ENCODE data around the gene RALGPS1. TPM values are rescaled to one million over a fixed set of nuclear protein-coding genes. Genes with fewer than 3 reads are reported as not detected.

RALGPS1 gene
- total and polyA plus RNA-seq, 2 experiments from 2014 or later: 13.1 to 22.1 TPM

DNA sequence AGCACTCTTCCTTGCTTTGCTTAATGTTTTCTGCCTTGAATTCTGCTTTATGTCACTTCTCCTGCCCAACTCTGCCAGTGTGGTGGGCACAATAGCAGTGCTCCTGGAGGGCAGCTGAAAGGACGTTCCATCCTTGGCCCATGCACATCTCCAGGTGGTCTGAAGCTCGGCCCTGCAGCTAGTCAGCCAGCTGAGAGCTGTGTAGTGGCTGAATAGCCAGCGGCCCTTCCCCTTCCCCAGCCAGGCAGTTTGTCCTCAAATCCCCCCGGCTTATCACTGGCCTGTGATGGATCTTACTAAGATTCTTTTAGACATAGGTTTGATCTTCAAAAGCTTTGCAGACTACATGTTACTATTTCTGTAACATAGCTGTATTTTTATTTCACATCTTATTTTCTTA is 250.5 kb downstream of the RALGPS1 start:
- Histone ChIP-seq H3K4me1 (ENCODE audit: insufficient read depth) (no peaks in the 10 kb centered on the region), H3K36me3 (replicated peaks; ENCODE audit: insufficient read depth, low read depth) (no peaks in the 10 kb centered on the region), H4K20me1 (ENCODE audit: insufficient read depth, poor library complexity, severe bottlenecking) (no peaks in the 10 kb centered on the region), H2AFZ (no peak overlapping the region), H3K27ac (no peak overlapping the region), H3K4me3 (no peak overlapping the region), H3K9me3 (ENCODE audit: low read depth) (no peaks in the 10 kb centered on the region), H3K4me2 (no peak overlapping the region), H3K27me3 (no peaks in the 10 kb centered on the region), H3K79me2 (no peaks in the 10 kb centered on the region), H3K9me2 (replicated peaks; ENCODE audit: insufficient read depth) (no peaks in the 10 kb centered on the region)
- DNase-seq (ENCODE audit: low spot score): no peak
- TF ChIP-seq, protein P1, sequence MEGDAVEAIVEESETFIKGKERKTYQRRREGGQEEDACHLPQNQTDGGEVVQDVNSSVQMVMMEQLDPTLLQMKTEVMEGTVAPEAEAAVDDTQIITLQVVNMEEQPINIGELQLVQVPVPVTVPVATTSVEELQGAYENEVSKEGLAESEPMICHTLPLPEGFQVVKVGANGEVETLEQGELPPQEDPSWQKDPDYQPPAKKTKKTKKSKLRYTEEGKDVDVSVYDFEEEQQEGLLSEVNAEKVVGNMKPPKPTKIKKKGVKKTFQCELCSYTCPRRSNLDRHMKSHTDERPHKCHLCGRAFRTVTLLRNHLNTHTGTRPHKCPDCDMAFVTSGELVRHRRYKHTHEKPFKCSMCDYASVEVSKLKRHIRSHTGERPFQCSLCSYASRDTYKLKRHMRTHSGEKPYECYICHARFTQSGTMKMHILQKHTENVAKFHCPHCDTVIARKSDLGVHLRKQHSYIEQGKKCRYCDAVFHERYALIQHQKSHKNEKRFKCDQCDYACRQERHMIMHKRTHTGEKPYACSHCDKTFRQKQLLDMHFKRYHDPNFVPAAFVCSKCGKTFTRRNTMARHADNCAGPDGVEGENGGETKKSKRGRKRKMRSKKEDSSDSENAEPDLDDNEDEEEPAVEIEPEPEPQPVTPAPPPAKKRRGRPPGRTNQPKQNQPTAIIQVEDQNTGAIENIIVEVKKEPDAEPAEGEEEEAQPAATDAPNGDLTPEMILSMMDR (IDR thresholded peaks at IDR 0.05; ENCODE audit: poor library complexity): no peak
- TF ChIP-seq EZH2phosphoT487 (IDR thresholded peaks at IDR 0.05; ENCODE audit: low read depth, severe bottlenecking, unreplicated experiment) (no peak), EZH2 (IDR thresholded peaks at IDR 0.05; ENCODE audit: borderline replicate concordance) (no peak)
- 69% methylated on average over 4 of the region's 4 CpGs for WGBS (ENCODE audit: low lambda C conversion rate, missing lambda C conversion rate)

DNA sequence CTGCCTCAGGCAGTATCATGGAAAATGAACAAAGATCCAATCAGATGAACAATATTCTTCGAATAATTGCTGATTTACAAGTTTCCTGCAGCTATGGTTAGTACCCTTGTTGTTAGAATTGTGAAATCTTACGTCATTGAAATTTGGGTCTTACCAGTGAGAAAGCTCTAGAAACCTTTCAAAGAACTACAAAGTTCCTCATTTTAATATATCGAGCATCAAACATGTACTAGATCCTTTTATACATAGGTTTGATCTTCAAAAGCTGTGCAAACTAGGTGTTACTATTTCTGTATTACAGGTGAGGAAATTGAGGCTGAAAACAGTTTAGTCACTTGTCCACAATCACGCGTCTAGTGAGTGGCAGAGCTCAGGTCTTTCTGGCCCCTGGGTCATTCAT is 251.5 kb downstream of the RALGPS1 start:
- no peak overlapping the region for H3K4me3 ChIP-seq
- no peaks in the 10 kb centered on the region for H3K27me3 ChIP-seq
- no peaks in the 10 kb centered on the region for H3K4me1 ChIP-seq (ENCODE audit: insufficient read depth)
- H2AFZ ChIP-seq: no peak overlapping the region
- no peaks in the 10 kb centered on the region for H3K79me2 ChIP-seq
- TF ChIP-seq EZH2phosphoT487 (IDR thresholded peaks at IDR 0.05; ENCODE audit: low read depth, severe bottlenecking, unreplicated experiment) (no peak), EZH2 (IDR thresholded peaks at IDR 0.05; ENCODE audit: borderline replicate concordance) (no peak)
- TF ChIP-seq, protein P1 (IDR thresholded peaks at IDR 0.05; ENCODE audit: poor library complexity): no peak
- DNase-seq (ENCODE audit: low spot score): no peak
- no peaks in the 10 kb centered on the region for H4K20me1 ChIP-seq (ENCODE audit: insufficient read depth, poor library complexity, severe bottlenecking)
- no peaks in the 10 kb centered on the region for H3K9me2 ChIP-seq (replicated peaks; ENCODE audit: insufficient read depth)
- no peak overlapping the region for H3K4me2 ChIP-seq
- no peaks in the 10 kb centered on the region for H3K36me3 ChIP-seq (replicated peaks; ENCODE audit: insufficient read depth, low read depth)
- 93% methylated on average over 5 of the region's 5 CpGs for WGBS (ENCODE audit: low lambda C conversion rate, missing lambda C conversion rate)
- no peaks in the 10 kb centered on the region for H3K9me3 ChIP-seq (ENCODE audit: low read depth)
- H3K27ac ChIP-seq: no peak overlapping the region

DNA sequence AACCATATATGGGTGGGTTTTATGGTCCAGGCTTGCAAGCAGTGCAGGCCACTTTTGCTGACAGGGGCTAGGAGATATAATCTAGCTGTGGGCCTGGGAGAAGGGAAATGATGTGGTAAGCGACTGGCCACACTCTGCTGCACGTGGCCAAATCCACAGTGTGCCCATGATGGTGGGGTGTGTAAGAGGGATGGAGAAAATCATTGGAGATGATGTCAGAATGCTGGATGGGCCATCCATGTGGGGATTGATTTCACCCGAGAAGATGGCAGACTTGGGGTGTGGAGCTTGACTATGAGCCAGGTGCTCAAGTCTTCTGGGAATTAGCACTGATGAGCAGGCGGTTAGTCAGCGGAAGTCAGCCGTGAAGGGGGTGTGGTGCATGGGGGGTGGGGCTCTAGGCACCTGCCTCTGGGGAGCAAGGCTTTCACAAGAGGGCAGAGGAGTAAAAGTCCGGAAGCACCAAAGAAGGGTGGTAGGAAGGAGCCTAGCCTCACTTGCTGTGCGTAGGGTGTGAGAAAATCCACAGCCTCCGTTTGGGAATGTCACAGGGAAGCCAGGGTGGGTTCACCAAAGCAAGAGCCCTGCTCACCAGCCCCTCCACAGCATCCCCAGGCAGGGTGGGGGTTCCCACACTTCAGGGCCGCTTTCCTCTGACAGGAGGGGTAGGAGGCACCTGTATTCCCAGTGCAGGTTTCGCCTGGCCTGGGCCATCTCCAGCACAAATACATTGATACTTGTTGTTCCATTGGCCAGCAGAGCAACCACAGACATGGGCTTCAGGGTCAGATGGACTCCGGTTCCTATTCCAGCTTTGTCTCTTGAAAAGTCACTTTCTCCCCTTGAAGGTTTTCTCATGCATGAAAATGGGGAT is 252.3 kb downstream of the RALGPS1 start:
- Histone ChIP-seq H3K27ac (no peak overlapping the region), H3K4me2 (no peak overlapping the region), H3K9me3 (ENCODE audit: low read depth) (no peaks in the 10 kb centered on the region), H3K4me3 (no peak overlapping the region), H2AFZ (no peak overlapping the region), H3K36me3 (replicated peaks; ENCODE audit: insufficient read depth, low read depth) (no peaks in the 10 kb centered on the region), H3K27me3 (no peaks in the 10 kb centered on the region), H4K20me1 (ENCODE audit: insufficient read depth, poor library complexity, severe bottlenecking) (no peaks in the 10 kb centered on the region), H3K79me2 (no peaks in the 10 kb centered on the region), H3K4me1 (ENCODE audit: insufficient read depth) (no peaks in the 10 kb centered on the region), H3K9me2 (replicated peaks; ENCODE audit: insufficient read depth) (no peaks in the 10 kb centered on the region)
- DNase-seq (ENCODE audit: low spot score): no peak
- TF ChIP-seq, protein P1 (IDR thresholded peaks at IDR 0.05; ENCODE audit: poor library complexity): no peak
- TF ChIP-seq EZH2phosphoT487 (IDR thresholded peaks at IDR 0.05; ENCODE audit: low read depth, severe bottlenecking, unreplicated experiment): no peak
- no peak for TF ChIP-seq EZH2 (IDR thresholded peaks at IDR 0.05; ENCODE audit: borderline replicate concordance)
- 90% methylated on average over 12 of the region's 12 CpGs for WGBS (ENCODE audit: low lambda C conversion rate, missing lambda C conversion rate)
